PFSK-1 (cell line): Measurements from ENCODE around the gene ITGAL.

Experiments used
- FOXP2 ChIP-seq: optimal IDR thresholded peaks from 2 replicates; pipeline ENCODE3; 2011; ENCODE audit warnings: borderline replicate concordance, control low read depth, inconsistent platforms; ENCODE audit not compliant: insufficient read depth; ENCODE audit errors: extremely low read length, extremely low read depth
- POLR2AphosphoS5 ChIP-seq: IDR thresholded peaks from 2 replicates; pipeline ENCODE4 v1.6.1; 2012; ENCODE audit warnings: low read depth, mild to moderate bottlenecking, control low read depth, low read length, moderate library complexity
- REST ChIP-seq, 2 experiments: IDR thresholded peaks; 2 replicates each; pipeline versions ENCODE4 v1.6.1 to v1.8.0; 2011 to 2012; ENCODE audit warnings: low read depth in 2 of 2, low read length in 2 of 2, control low read depth in 1 of 2, inconsistent platforms in 1 of 2, mild to moderate bottlenecking in 1 of 2, moderate library complexity in 1 of 2; ENCODE audit not compliant: insufficient read depth in 1 of 2
- SIN3A ChIP-seq: IDR thresholded peaks from 2 replicates; pipeline ENCODE4 v1.6.1; 2012; ENCODE audit warnings: mild to moderate bottlenecking, low read length, moderate library complexity, borderline replicate concordance; ENCODE audit not compliant: insufficient read depth
- TAF1 ChIP-seq: IDR thresholded peaks from 2 replicates; pipeline ENCODE4 v1.6.1; 2012; ENCODE audit warnings: low read length, control low read depth, borderline replicate concordance; ENCODE audit not compliant: insufficient read depth

ITGAL gene

DNA sequence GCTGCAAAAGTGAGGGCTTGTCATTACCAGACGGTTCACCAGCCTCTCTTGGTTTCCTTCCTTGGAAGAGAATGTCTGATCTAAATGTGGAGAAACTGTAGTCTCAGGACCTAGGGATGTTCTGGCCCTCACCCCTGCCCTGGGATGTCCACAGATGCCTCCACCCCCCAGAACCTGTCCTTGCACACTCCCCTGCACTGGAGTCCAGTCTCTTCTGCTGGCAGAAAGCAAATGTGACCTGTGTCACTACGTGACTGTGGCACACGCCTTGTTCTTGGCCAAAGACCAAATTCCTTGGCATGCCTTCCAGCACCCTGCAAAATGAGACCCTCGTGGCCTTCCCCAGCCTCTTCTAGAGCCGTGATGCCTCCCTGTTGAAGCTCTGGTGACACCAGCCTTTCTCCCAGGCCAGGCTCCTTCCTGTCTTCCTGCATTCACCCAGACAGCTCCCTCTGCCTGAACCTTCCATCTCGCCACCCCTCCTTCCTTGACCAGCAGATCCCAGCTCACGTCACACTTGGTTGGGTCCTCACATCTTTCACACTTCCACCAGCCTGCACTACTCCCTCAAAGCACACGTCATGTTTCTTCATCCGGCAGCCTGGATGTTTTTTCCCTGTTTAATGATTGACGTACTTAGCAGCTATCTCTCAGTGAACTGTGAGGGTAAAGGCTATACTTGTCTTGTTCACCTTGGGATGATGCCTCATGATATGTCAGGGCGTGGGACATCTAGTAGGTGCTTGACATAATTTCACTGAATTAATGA, 49.5 kb downstream of the ITGAL start:
- TF ChIP-seq TAF1 (no peak), POLR2AphosphoS5 (no peak), SIN3A (no peak), FOXP2 (no peak), REST (IDR thresholded peaks at IDR 0.05; ENCODE audit: insufficient read depth in 1 of 2, low read depth in 2 of 2, low read length in 2 of 2) (no peak)

DNA sequence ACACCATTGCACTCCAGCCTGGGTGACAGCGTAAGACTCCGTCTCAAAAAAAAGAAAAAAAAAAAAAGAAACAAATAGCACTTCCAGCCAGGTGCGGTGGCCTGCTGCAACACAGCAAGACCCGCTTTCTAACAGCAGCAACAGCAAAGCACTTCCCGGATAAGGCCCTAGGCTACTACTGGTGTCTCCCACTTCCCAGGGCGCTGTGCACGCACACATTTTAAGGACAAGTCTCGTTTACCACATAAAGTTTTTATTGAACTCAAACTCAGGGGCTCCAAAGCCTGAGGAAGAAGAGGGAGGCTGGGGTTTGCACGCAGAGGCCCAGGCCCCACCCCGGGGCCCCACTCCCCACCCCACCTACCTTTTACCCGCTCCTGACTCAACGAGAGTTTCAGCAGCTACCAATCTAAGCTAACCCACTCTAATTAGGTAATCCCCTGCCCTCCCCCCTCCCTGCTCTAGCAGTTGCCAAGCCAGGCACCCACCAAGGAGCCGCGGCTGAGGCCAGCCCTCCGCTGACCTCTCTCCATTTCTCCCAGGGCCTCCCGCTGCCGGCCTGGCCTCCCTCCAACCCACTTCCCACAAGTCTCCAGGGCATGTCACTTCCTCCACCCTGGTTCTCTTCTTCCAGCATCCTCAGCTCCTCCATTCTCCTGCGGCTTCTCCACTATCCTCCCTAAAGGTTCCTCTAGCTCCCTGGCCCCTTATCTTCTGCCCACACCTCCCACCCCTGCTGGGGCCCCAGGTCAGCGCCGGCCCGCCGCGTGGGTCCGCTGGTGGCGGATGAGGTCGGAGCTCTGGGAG, 51.4 kb downstream of the ITGAL start:
- TF ChIP-seq FOXP2 (no peak), POLR2AphosphoS5 (no peak), SIN3A (no peak), TAF1 (no peak), REST (IDR thresholded peaks at IDR 0.05; ENCODE audit: insufficient read depth in 1 of 2, low read depth in 2 of 2, low read length in 2 of 2) (no peak)

DNA sequence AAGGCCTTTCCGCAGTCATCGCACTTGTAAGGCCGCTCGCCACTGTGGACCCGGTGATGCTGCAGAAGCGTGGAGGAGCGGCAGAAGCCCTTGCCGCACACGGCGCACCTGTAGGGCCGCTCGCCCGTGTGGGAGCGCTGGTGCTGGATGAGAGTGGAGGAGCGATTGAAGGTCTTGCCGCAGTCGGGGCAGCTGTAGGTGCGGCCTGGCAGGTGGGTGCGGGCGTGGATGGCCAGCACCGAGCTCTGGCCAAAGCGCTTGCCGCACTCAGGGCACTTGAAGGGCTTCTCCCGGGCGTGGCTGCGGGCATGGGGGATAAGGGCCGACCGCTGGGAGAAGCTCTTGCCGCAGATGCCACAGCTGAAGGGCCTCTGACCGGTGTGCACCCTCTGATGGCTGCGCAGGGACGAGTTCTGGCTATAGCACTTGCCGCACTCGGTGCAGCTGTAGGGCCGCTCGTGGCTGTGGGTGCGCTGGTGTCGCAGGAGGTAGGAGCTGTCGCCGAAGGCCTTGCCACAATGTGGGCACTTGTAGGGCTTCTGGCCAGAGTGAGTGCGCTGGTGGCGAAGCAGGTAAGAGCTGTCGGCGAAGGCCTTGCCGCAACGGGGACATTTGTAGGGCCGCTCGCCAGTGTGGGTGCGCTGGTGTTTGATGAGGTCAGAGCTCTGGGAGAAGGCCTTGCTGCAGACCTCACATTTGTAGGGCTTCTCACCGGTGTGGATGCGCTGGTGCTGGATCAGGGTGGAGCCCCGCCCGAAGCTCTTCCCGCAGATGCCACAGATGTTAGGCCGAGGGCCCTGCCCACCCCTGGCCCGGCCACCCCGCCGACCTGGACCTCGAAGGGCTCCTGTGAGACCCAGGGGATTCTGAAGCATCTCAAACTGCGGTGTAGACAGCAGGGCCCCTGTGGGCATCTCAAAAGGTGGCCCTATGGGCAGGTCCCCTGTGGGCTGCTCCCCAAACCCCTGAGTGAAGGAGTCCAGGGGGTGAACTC, 52.3 kb downstream of the ITGAL start:
- TF ChIP-seq FOXP2 (no peak), POLR2AphosphoS5 (no peak), REST (IDR thresholded peaks at IDR 0.05; ENCODE audit: insufficient read depth in 1 of 2, low read depth in 2 of 2, low read length in 2 of 2) (no peak), TAF1 (no peak), SIN3A (no peak)

DNA sequence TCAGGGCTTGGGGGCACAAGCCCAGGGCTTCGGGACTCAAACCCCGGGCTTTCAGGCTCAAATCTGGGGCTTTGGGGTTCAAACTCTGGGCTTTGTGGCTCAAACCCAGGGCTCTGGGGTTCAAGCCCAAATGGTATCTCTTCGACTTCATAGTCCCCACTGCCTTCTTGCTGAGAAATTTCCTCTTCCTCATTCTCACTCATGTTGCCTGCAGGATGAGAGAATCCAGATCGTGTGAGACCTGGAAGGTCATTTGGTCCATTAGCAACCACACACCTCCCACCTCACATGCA, 53.2 kb downstream of the ITGAL start:
- no peak for TF ChIP-seq SIN3A
- no peak for TF ChIP-seq TAF1
- TF ChIP-seq FOXP2, result no peak
- no peak for TF ChIP-seq POLR2AphosphoS5
- TF ChIP-seq REST (IDR thresholded peaks at IDR 0.05; ENCODE audit: insufficient read depth in 1 of 2, low read depth in 2 of 2, low read length in 2 of 2), result no peak
